ENCODE results near the gene OTUB1. TPM values are rescaled to one million over a fixed set of nuclear protein-coding genes. Genes with fewer than 3 reads are reported as not detected.

Gene OTUB1
- total RNA-seq, 1 experiment from 2014 or later: 69.0 TPM

GRCh38 chr11:64005691-64006090 lies 19.5 kb downstream of the OTUB1 start:
- DNase-seq (ENCODE audit: low spot score): no peak

GRCh38 chr11:64006398-64006797 lies 20.2 kb downstream of the OTUB1 start:
- no peak for DNase-seq (ENCODE audit: low spot score)

DNA sequence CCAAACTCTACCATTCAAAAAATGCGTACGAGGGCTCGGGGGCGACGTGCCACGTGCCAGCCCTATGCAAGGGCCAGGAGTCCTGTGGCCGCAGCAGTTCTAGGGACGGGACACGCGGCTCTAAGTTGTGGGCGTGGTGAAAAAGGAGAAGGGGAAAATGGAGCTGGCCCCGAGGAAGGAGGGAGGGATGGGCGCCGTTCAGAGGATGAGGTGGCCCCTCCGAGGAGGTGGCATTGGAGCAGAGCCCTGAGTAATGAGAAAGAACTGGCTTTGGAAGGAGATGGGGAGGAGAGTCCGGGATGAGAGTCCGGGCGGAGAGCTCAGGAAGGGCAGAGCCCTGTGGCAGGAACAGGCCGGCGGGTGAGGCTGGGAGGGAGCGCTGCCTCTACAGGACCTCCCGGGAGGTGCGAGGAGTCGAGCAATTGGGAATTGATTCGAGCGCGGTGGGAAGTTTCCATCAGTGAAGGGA lies 21.0 kb downstream of the OTUB1 start:
- DNase-seq (ENCODE audit: low spot score): no peak

GRCh38 chr11:64007629-64008282 lies 21.5 kb downstream of the OTUB1 start:
- no peak for DNase-seq (ENCODE audit: low spot score)

GRCh38 chr11:64008283-64008913 lies 22.2 kb downstream of the OTUB1 start:
- no peak for DNase-seq (ENCODE audit: low spot score)

- DNase-seq (ENCODE audit: low spot score): no peak
Observed at GRCh38 chr11:64008914-64009633, 22.8 kb downstream of the OTUB1 start.

GRCh38 chr11:64009710-64010109 lies 23.5 kb downstream of the OTUB1 start:
- no peak for DNase-seq (ENCODE audit: low spot score)

DNA sequence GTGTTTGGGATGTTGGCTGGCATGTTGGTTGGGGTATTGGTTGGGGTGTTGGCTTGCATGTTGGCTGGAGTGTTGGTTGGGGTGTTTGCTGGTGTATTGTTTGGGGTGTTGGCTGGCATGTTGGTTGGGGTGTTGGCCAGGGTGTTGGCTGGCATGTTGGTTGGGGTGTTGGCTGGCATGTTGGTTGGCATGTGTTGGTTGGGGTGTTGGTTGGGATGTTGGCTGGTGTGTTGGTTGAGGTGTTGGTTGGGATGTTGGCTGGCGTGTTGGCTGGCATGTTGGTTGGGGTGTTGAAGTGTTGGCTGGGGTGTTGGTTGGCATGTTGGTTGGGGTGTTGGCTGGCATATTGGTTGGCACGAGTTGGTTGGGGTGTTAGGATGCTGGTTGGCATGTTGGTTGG lies 24.5 kb downstream of the OTUB1 start:
- DNase-seq (ENCODE audit: low spot score): no peak

DNA sequence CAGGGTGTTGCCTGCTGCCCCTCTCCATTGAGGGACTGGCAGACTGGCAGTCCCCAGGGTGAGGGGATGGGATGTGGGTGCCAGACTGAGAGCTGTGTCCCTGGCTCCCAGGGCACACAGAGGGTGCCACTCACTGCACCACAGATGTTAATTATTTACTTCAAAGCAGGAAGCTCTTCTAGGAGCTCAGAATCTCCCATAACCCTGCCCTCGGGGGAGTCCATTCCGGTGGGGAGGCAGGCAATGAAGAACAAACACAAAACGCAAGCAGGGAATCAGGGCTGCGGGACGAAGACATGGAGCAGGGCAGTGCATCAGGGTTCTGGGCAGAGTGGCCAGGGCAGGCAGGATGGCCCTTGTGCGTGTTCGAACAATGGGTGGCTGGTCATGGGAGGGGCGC lies 25.1 kb downstream of the OTUB1 start:
- DNase-seq (ENCODE audit: low spot score): no peak

- no peak for DNase-seq (ENCODE audit: low spot score)
Observed at GRCh38 chr11:64013141-64013896, 27.1 kb downstream of the OTUB1 start.

- no peak for DNase-seq (ENCODE audit: low spot score)
Observed at GRCh38 chr11:64014356-64014755, 28.1 kb downstream of the OTUB1 start.

DNA sequence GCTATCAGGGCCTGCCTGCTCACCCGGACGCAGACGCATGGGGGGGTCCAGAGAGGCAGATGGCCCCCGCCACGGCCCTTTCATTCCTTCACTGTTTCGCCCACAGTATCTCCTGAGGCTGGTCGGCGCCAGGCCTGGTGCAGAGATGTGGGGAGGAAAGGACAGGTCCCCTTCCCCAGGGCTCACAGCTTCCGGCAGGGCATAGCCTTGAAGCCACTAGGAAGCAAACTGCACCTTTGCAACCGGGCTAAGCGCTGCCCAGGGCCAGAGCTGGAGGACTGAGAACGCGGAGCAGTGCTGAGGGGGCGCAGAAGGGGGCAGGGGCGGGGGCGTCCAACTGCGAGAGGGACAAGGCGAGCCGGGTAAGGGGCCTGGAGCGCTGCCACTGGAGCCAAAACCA lies 29.3 kb downstream of the OTUB1 start:
- no peak for DNase-seq (ENCODE audit: low spot score)

- DNase-seq (ENCODE audit: low spot score): no peak
Observed at GRCh38 chr11:64015935-64016845, 30.0 kb downstream of the OTUB1 start.

DNA sequence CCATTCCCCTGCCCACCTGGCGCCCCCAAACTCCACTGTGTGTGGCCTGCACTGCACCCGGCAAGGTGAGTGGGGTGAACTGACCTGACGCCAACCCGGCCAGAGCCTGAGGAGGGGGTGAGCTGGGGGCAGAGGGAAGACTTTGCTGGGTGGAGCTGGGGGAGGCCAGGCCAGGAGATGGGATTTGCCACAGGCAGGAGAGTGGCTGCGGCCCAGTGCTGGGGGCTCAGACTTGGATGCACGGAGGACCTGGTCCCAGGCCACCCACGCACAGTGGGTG lies 31.6 kb downstream of the OTUB1 start:
- DNase-seq (ENCODE audit: low spot score): no peak

- DNase-seq (ENCODE audit: low spot score): no peak
Observed at GRCh38 chr11:64018310-64018709, 32.1 kb downstream of the OTUB1 start.

DNA sequence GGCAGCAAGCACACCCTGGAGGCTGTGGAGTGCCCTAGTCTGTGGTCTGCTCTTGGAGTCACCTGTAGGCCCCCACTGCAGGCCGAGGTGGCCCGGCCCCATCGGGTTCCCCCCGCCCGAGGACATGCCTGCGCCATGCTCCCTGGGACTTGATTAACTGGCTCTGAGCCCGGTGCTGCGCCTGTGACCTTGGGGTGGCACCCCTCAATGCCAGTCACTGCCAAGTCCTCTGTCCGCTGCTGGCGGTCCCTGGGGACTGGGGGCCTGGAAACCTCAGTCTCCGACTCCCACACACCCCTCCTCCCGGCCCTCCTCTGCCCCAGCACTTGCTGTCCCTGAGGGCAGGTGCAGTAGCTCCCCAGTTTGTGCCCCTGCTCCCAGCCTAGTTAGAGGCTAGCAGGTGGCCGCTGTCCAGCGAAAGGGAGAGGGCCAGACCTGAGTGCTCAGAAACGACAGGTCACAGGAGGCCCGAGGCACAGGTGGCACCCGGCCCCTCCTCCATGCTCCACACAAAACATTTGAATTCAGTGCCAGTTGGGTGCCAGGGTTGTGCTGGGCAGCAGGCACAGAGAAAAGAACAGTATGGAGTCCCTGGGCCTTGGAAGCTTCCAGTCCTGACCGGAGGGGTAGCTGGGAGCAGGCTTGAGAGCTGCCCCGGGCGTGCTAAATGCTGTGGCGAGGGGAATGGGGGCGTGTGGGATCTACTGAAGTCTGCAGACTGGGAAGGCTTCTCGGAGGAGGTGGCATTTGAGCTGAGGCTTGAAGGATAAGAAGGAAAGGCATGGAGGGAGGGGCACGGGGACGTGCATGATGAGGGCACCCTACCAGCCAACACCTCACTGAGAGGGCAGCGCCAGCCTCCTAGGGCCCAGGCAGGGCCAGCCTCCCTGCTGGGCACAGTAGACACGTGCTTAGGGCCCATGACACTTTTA lies 33.1 kb downstream of the OTUB1 start:
- no peak for DNase-seq (ENCODE audit: low spot score)

- no peak for DNase-seq (ENCODE audit: low spot score)
Observed at GRCh38 chr11:64020976-64021756, 34.9 kb downstream of the OTUB1 start.

- DNase-seq (ENCODE audit: low spot score): no peak
Observed at GRCh38 chr11:64021757-64022093, 35.5 kb downstream of the OTUB1 start.

DNA sequence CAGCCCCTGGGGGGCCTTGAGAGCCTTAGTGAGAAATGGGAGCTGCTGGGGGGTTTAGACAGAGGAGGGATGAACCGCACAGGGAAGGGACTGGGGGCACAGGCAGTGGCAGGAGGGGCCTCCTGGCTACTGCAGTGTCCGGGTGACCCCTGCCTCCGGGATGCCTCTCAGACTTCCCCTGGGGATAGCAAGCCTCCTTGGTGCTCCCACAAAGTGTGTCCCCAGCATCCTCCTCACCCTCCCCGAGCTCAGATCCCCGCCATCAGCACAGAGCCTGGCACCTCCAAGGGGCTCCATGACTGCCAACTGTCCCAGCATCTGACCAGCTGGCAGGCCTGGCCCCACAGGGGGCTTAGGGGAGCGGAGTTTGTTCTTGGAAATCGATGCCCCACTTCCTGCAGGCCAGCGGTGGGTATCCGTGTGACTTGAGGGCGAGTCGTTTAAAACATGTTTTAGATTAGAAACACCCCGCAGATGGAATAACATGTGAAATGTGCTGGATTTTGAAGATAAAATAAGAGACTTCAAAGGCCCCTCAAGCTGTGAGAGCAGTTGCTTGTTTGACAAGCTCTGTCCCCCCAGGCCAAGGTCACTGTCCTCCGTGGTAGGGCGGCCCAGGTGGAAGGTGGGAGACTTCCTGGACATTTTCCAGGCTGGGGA lies 36.0 kb downstream of the OTUB1 start:
- no peak for DNase-seq (ENCODE audit: low spot score)

Measured in H4 (cell line).